WTC11 (cell line): ENCODE data around the gene ICA1.

Experiments used
- CBFB ChIP-seq: sonication (generic); formaldehyde crosslinking; IDR thresholded peaks from 2 replicates; pipeline ENCODE4 v1.8.1; 2022; ENCODE audit warnings: mild to moderate bottlenecking, low read depth, missing genetic modification reagents
- CREB1 ChIP-seq: sonication (generic); formaldehyde crosslinking; IDR thresholded peaks from 2 replicates; pipeline ENCODE4 v1.8.0; 2023; ENCODE audit warnings: mild to moderate bottlenecking, missing genetic modification reagents
- CREM ChIP-seq: sonication (generic); formaldehyde crosslinking; IDR thresholded peaks from 2 replicates; pipeline ENCODE4 v1.8.1; 2022; ENCODE audit warnings: mild to moderate bottlenecking, missing genetic modification reagents, moderate library complexity
- TEAD4 ChIP-seq: sonication (generic); formaldehyde crosslinking; IDR thresholded peaks from 2 replicates; pipeline ENCODE4 v1.8.0; 2022; ENCODE audit warnings: mild to moderate bottlenecking, missing genetic modification reagents
- ZNF263 ChIP-seq: sonication (generic); formaldehyde crosslinking; IDR thresholded peaks from 2 replicates; pipeline ENCODE4 v1.8.1; 2022; ENCODE audit warnings: low read depth, mild to moderate bottlenecking, moderate library complexity, missing genetic modification reagents
- TF ChIP-seq, protein P1 (sequence below): fragments of 200-600 bp; IDR thresholded peaks from 2 replicates; pipeline ENCODE4 v1.8.0; 2022; ENCODE audit warnings: antibody characterized with exemption
- TF ChIP-seq, protein P2 (sequence below): sonication (generic); formaldehyde crosslinking; IDR thresholded peaks from 2 replicates; pipeline ENCODE4 v1.8.1; 2023; ENCODE audit warnings: mild to moderate bottlenecking, missing genetic modification reagents
- TF ChIP-seq, protein P3 (sequence below): sonication (generic); formaldehyde crosslinking; IDR thresholded peaks from 2 replicates; pipeline ENCODE4 v1.8.1; 2022; ENCODE audit warnings: mild to moderate bottlenecking, moderate library complexity, missing genetic modification reagents
- TF ChIP-seq, protein P4 (sequence below): sonication (generic); formaldehyde crosslinking; IDR thresholded peaks from 2 replicates; pipeline ENCODE4 v1.8.1; 2023; ENCODE audit warnings: mild to moderate bottlenecking, missing genetic modification reagents, moderate library complexity

DNA sequence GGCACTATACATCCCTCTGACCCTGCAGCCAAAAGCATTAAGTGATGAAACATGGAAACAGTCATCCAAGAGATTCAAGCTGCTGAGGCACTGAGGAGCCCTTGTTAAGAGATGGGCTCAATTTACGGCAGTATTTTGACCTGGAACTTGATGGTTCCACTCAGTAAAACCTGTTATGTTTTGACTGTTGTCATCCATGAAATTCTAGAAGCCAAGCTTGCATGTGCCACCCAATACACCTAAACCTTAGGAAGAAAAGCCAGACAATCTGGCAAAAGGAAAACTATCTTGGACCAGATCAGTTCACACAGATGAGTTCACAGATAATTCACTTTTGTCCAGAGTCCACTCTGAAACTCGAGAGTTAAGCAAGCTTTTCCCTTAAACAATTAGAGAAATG lies 53.2 kb downstream of the ICA1 start:
- TF ChIP-seq, protein P1, sequence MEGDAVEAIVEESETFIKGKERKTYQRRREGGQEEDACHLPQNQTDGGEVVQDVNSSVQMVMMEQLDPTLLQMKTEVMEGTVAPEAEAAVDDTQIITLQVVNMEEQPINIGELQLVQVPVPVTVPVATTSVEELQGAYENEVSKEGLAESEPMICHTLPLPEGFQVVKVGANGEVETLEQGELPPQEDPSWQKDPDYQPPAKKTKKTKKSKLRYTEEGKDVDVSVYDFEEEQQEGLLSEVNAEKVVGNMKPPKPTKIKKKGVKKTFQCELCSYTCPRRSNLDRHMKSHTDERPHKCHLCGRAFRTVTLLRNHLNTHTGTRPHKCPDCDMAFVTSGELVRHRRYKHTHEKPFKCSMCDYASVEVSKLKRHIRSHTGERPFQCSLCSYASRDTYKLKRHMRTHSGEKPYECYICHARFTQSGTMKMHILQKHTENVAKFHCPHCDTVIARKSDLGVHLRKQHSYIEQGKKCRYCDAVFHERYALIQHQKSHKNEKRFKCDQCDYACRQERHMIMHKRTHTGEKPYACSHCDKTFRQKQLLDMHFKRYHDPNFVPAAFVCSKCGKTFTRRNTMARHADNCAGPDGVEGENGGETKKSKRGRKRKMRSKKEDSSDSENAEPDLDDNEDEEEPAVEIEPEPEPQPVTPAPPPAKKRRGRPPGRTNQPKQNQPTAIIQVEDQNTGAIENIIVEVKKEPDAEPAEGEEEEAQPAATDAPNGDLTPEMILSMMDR, result no peak
- TF ChIP-seq TEAD4 (CRISPR knock-in tag) (no peak), CREM (CRISPR knock-in tag) (no peak), CREB1 (no peak), ZNF263 (CRISPR knock-in tag) (no peak), CBFB (CRISPR knock-in tag) (no peak)
- TF ChIP-seq, protein P2, sequence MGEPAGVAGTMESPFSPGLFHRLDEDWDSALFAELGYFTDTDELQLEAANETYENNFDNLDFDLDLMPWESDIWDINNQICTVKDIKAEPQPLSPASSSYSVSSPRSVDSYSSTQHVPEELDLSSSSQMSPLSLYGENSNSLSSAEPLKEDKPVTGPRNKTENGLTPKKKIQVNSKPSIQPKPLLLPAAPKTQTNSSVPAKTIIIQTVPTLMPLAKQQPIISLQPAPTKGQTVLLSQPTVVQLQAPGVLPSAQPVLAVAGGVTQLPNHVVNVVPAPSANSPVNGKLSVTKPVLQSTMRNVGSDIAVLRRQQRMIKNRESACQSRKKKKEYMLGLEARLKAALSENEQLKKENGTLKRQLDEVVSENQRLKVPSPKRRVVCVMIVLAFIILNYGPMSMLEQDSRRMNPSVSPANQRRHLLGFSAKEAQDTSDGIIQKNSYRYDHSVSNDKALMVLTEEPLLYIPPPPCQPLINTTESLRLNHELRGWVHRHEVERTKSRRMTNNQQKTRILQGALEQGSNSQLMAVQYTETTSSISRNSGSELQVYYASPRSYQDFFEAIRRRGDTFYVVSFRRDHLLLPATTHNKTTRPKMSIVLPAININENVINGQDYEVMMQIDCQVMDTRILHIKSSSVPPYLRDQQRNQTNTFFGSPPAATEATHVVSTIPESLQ, result no peak
- TF ChIP-seq, protein P3, sequence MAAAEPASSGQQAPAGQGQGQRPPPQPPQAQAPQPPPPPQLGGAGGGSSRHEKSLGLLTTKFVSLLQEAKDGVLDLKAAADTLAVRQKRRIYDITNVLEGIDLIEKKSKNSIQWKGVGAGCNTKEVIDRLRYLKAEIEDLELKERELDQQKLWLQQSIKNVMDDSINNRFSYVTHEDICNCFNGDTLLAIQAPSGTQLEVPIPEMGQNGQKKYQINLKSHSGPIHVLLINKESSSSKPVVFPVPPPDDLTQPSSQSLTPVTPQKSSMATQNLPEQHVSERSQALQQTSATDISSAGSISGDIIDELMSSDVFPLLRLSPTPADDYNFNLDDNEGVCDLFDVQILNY, result no peak
- TF ChIP-seq, protein P4, sequence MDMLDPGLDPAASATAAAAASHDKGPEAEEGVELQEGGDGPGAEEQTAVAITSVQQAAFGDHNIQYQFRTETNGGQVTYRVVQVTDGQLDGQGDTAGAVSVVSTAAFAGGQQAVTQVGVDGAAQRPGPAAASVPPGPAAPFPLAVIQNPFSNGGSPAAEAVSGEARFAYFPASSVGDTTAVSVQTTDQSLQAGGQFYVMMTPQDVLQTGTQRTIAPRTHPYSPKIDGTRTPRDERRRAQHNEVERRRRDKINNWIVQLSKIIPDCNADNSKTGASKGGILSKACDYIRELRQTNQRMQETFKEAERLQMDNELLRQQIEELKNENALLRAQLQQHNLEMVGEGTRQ, result no peak
